GM12891 (cell line): ENCODE data around the gene SMTNL1.

Experiments
- POLR2A ChIP-seq: IDR thresholded peaks from 2 replicates; pipeline ENCODE4 v1.6.1; 2011; ENCODE audit warnings: low read depth, low read length, control low read depth
- POLR2AphosphoS5 ChIP-seq: IDR thresholded peaks from 2 replicates; pipeline ENCODE4 v1.6.1; 2011; ENCODE audit warnings: low read depth, low read length, control low read depth

- TF ChIP-seq POLR2AphosphoS5 = no peak
- TF ChIP-seq POLR2A = no peak
These were observed 30.9 kb upstream of the SMTNL1 start for GRCh38 chr11:57506522-57506921.
